ENCODE measurements around the gene AUTS2. TPM values are rescaled to one million over a fixed set of nuclear protein-coding genes. Genes with fewer than 3 reads are reported as not detected.

The AUTS2 gene
- polyA plus RNA-seq, 1 experiment: 0.54 TPM

GRCh38 chr7:70751895-70752294 lies 1153.6 kb downstream of the AUTS2 start:
- H3K4me3 ChIP-seq (ENCODE audit: low read depth, low read length): no peak overlapping the region
- no peak for DNase-seq (ENCODE audit: low read depth)
- TF ChIP-seq CTCF (IDR thresholded peaks at IDR 0.05; ENCODE audit: insufficient read depth, low read depth, low read length): no peak
- CTCF ChIA-PET: no interaction called here
- H3K27me3 ChIP-seq (ENCODE audit: control insufficient read depth, insufficient read depth, low read length): no peaks in the 10 kb centered on the region
- no peaks in the 10 kb centered on the region for H3K36me3 ChIP-seq (ENCODE audit: control insufficient read depth, insufficient read depth, low read length)
- POLR2A ChIA-PET: no interaction called here

- H3K4me3 ChIP-seq (ENCODE audit: low read depth, low read length): no peak overlapping the region
- H3K27me3 ChIP-seq (ENCODE audit: control insufficient read depth, insufficient read depth, low read length): no peaks in the 10 kb centered on the region
- ChIA-PET CTCF (interaction anchor here (1.0 to 1.1 kb wide), 2 partner anchors 10 to 14 kb away, joined by 3 read pairs; no protein-coding TSS in a partner anchor), POLR2A (no interaction called here)
- DNase-seq (ENCODE audit: low read depth): no peak
- H3K36me3 ChIP-seq (ENCODE audit: control insufficient read depth, insufficient read depth, low read length): no peaks in the 10 kb centered on the region
- no peak for TF ChIP-seq CTCF (IDR thresholded peaks at IDR 0.05; ENCODE audit: insufficient read depth, low read depth, low read length)
Observed at GRCh38 chr7:70752794-70753241, 1154.5 kb downstream of the AUTS2 start.

GRCh38 chr7:70756789-70757188 lies 1158.5 kb downstream of the AUTS2 start:
- TF ChIP-seq CTCF (IDR thresholded peaks at IDR 0.05; ENCODE audit: insufficient read depth, low read depth, low read length): no peak
- CTCF ChIA-PET: no interaction called here
- Histone ChIP-seq H3K27me3 (ENCODE audit: control insufficient read depth, insufficient read depth, low read length) (no peaks in the 10 kb centered on the region), H3K4me3 (ENCODE audit: low read depth, low read length) (no peak overlapping the region), H3K36me3 (ENCODE audit: control insufficient read depth, insufficient read depth, low read length) (no peaks in the 10 kb centered on the region)
- DNase-seq (ENCODE audit: low read depth): no peak
- POLR2A ChIA-PET: no interaction called here

GRCh38 chr7:70758646-70759045 lies 1160.4 kb downstream of the AUTS2 start:
- TF ChIP-seq CTCF (IDR thresholded peaks at IDR 0.05; ENCODE audit: insufficient read depth, low read depth, low read length): no peak
- Histone ChIP-seq H3K27me3 (ENCODE audit: control insufficient read depth, insufficient read depth, low read length) (no peaks in the 10 kb centered on the region), H3K36me3 (ENCODE audit: control insufficient read depth, insufficient read depth, low read length) (no peaks in the 10 kb centered on the region), H3K4me3 (ENCODE audit: low read depth, low read length) (no peak overlapping the region)
- no peak for DNase-seq (ENCODE audit: low read depth)
- POLR2A ChIA-PET: no interaction called here
- CTCF ChIA-PET: no interaction called here

- no peak for DNase-seq (ENCODE audit: low read depth)
- H3K4me3 ChIP-seq (ENCODE audit: low read depth, low read length): no peak overlapping the region
- H3K36me3 ChIP-seq (ENCODE audit: control insufficient read depth, insufficient read depth, low read length): no peaks in the 10 kb centered on the region
- no peaks in the 10 kb centered on the region for H3K27me3 ChIP-seq (ENCODE audit: control insufficient read depth, insufficient read depth, low read length)
- CTCF ChIA-PET: no interaction called here
- POLR2A ChIA-PET: no interaction called here
- TF ChIP-seq CTCF (IDR thresholded peaks at IDR 0.05; ENCODE audit: insufficient read depth, low read depth, low read length): no peak
Observed at GRCh38 chr7:70759674-70760073, 1161.4 kb downstream of the AUTS2 start.

Data from BJ (cell line).